Measurements from ENCODE around the gene ST3GAL5. TPM values are rescaled to one million over a fixed set of nuclear protein-coding genes. Genes with fewer than 3 reads are reported as not detected.

ST3GAL5 gene
- total and polyA plus RNA-seq, 10 donors = 18.7 to 124 (median 74.1) TPM

GRCh38 chr2:85864654-85865053 is 24.1 kb downstream of the ST3GAL5 start:
- WGBS, 5 donors = 96 to 100% (median 99%) methylated on average over 2 of the region's 2 CpGs
- DNase-seq = no peak
- Histone ChIP-seq H3K36me3 (peaks cover 0 to 55% (median 10%) of the 10 kb centered on the region in 6 donors), H3K9me3 (no peaks in the 10 kb centered on the region), H3K27me3 (replicated peaks in 1 of 7) (no peaks in the 10 kb centered on the region), H3K27ac (peak overlapping the region in 2 of 8 donors; percentile 18 to 39), H3K4me3 (no peak overlapping the region), H3K4me1 (peaks cover 17 to 96% (median 56%) of the 10 kb centered on the region in 6 donors)
- intact Hi-C loops (cut with DNase I; ENCODE audit: low total_unique reads) = no loop called here
- TF ChIP-seq CTCF (IDR thresholded peaks at IDR 0.05 in 8 of 11, conservative IDR thresholded peaks at IDR 0.05 in 3 of 11) (no peak), POLR2AphosphoS5 (IDR thresholded peaks at IDR 0.05) (no peak), POLR2A (IDR thresholded peaks at IDR 0.05) (no peak)

GRCh38 chr2:85862426-85862825 is 26.4 kb downstream of the ST3GAL5 start:
- TF ChIP-seq POLR2AphosphoS5 (IDR thresholded peaks at IDR 0.05) (peak in 2 of 3 donors; percentile 4 to 38), CTCF (IDR thresholded peaks at IDR 0.05 in 8 of 11, conservative IDR thresholded peaks at IDR 0.05 in 3 of 11) (no peak)
- Histone ChIP-seq H3K9me3 (no peaks in the 10 kb centered on the region), H3K27me3 (replicated peaks in 1 of 7) (no peaks in the 10 kb centered on the region), H3K4me1 (peaks cover 17 to 87% (median 52%) of the 10 kb centered on the region in 6 donors), H3K27ac (peak overlapping the region; percentile 11 to 82 (median 70)), H3K36me3 (peaks cover 0 to 57% (median 26%) of the 10 kb centered on the region in 6 donors), H3K4me3 (no peak overlapping the region)
- 64 to 80% (median 75%) methylated on average over 5 of the region's 5 CpGs for WGBS, 5 donors
- DNase-seq = no peak
- intact Hi-C loops (cut with DNase I; ENCODE audit: low total_unique reads) = no loop called here

GRCh38 chr2:85861650-85862049 is 27.1 kb downstream of the ST3GAL5 start:
- DNase-seq = no peak
- peaks cover 0 to 63% (median 26%) of the 10 kb centered on the region in 6 donors for H3K36me3 ChIP-seq
- no peaks in the 10 kb centered on the region for H3K9me3 ChIP-seq
- WGBS, 5 donors = 44 to 65% (median 55%) methylated on average over 5 of the region's 5 CpGs
- peaks cover 17 to 79% (median 44%) of the 10 kb centered on the region in 6 donors for H3K4me1 ChIP-seq
- H3K4me3 ChIP-seq = no peak overlapping the region
- no peaks in the 10 kb centered on the region for H3K27me3 ChIP-seq (replicated peaks in 1 of 7)
- intact Hi-C loops (cut with DNase I; ENCODE audit: low total_unique reads) = no loop called here
- H3K27ac ChIP-seq = peak overlapping the region; percentile 37 to 82 (median 70)
- TF ChIP-seq POLR2AphosphoS5 (IDR thresholded peaks at IDR 0.05) = no peak
- TF ChIP-seq CTCF (IDR thresholded peaks at IDR 0.05 in 8 of 11, conservative IDR thresholded peaks at IDR 0.05 in 3 of 11) = no peak
- TF ChIP-seq POLR2A (IDR thresholded peaks at IDR 0.05) = no peak

GRCh38 chr2:85861180-85861579 is 27.6 kb downstream of the ST3GAL5 start:
- Histone ChIP-seq H3K9me3 (no peaks in the 10 kb centered on the region), H3K36me3 (peaks cover 0 to 68% (median 26%) of the 10 kb centered on the region in 6 donors), H3K4me1 (peaks cover 17 to 74% (median 41%) of the 10 kb centered on the region in 6 donors), H3K4me3 (peak overlapping the region in 1 of 8 donors; percentile 22), H3K27me3 (replicated peaks in 1 of 7) (no peaks in the 10 kb centered on the region), H3K27ac (peak overlapping the region; percentile 37 to 82 (median 70))
- 5 to 30% (median 12%) methylated on average over 1 of the region's 1 CpG for WGBS, 5 donors
- DNase-seq = no peak
- intact Hi-C loops (cut with DNase I; ENCODE audit: low total_unique reads) = no loop called here
- TF ChIP-seq CTCF (IDR thresholded peaks at IDR 0.05 in 8 of 11, conservative IDR thresholded peaks at IDR 0.05 in 3 of 11) = no peak
- TF ChIP-seq POLR2AphosphoS5 (IDR thresholded peaks at IDR 0.05) = no peak
- TF ChIP-seq POLR2A (IDR thresholded peaks at IDR 0.05) = no peak
